GM13976 (cell line): ENCODE data around the gene AMN.

Experiments
- DNase-seq: peaks from one replicate; pipeline ENCODE4 v3.0.0; 2012; ENCODE audit warnings: low spot score
- CTCF ChIP-seq: IDR thresholded peaks from 2 replicates; pipeline ENCODE4 v1.5.1; 2012; ENCODE audit warnings: borderline replicate concordance, mild to moderate bottlenecking; ENCODE audit not compliant: insufficient read depth; ENCODE audit errors: extremely low read depth, missing control alignments, control extremely low read depth
- in situ Hi-C: fragments of 300-500 bp; cut with MboI; formaldehyde crosslinking; loops from one replicate; pipeline ENCODE4 v1.12.0; 2022; ENCODE audit warnings: low sequenced_read_pairs, mixed read lengths, inconsistent platforms; ENCODE audit not compliant: unreplicated experiment

AMN gene

DNA sequence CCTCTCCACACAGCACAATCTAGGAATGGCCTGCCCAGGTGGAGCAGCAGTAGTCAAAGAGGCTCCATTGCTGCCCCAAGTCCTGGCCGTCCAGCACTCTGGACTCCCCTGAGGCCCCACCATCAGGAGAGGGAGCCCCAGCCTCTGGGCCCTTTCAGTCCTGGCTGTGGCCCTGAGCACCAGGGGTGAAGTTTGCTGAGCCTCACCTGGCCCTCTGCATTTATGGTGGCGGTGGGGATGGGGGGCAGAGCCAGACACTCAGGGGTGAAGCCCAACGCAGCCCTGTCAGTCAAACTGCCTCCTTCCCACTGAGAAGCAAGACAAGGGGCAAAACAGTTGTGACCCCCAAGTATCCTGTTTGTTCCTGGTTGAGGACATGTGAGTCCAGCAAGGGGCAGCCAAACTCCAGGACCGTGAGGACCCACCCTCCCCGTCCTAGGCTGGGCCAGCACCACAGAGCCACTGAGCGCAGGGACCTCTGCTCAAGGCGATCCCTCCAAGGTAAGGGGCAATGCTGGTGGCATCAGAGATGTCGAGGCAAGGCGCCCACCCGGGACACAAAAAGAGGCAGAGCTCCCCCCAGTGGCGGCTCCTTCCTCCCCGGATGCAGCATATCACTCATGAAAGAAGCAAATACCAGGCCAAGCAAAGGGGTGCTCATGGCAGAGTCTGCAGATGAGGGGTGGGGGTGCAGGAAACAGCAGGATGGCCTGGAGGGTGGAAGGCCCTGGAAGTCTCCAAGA is 4.8 kb upstream of the AMN start:
- in situ Hi-C loops = loop anchor here (10.0 kb wide), 1 partner anchor 223 kb away; no protein-coding TSS in a partner anchor
- DNase-seq = peak; percentile 87
- TF ChIP-seq CTCF = peak; percentile 72

GRCh38 chr14:102918438-102918837 is 4.0 kb upstream of the AMN start:
- in situ Hi-C loops = loop anchor here (10.0 kb wide), 1 partner anchor 224 kb away; no protein-coding TSS in a partner anchor
- no peak for TF ChIP-seq CTCF
- DNase-seq = no peak

GRCh38 chr14:102920273-102920997 is 2.0 kb upstream of the AMN start:
- TF ChIP-seq CTCF = no peak
- in situ Hi-C loops = no loop called here
- no peak for DNase-seq

DNA sequence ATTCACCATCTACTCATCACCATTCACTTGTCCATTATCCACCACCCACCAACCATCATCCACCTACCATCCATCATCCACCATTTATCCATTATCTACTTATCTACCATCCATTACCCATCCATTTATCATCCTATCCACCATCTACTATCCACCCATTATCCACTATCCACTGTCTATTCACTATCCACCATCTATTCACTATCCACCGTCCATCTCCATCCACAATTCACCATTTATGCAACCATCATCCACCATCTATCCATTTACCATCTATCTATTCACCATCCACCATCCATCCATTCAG is 1.5 kb upstream of the AMN start:
- in situ Hi-C loops = no loop called here
- TF ChIP-seq CTCF = no peak
- no peak for DNase-seq

DNA sequence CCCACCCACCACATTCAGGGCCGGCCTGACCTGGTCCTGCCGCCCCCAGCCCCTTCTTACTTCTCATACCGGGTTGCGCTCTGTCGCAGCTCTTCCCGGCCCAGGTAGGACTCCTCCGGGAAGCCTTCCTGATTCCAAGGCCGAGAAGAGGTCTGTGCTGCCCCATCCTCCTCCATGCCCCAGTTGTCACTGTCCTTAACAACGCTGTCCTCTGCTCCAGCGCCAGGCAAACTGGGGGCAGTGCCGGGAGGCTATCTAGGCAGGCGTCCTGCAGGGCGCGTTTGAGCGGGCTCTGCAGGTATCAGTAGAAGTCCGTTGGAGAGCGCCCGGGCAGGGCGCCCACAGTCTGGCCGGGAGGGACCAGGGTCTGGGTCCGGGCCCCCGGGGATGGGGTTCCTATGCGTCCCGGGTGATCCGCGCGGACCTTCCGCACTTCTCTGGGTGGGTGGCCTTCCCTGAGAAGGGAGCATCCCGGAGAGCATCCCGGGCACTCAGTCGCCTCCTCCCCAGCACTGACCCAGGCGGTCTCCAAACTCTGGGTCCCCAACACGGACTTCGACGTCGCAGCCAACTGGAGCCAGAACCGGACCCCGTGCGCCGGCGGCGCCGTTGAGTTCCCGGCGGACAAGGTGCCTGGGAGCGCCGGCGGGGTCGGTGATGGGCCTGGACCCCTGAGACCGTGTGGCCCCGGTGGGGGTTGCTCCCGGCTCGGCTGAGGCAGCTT is 900 bp downstream of the AMN start:
- TF ChIP-seq CTCF = no peak
- no peak for DNase-seq
- in situ Hi-C loops = no loop called here

GRCh38 chr14:102923925-102924486 is 1.5 kb downstream of the AMN start:
- DNase-seq = no peak
- in situ Hi-C loops = no loop called here
- TF ChIP-seq CTCF = no peak
